Epithelial cell of esophagus (primary cell): ENCODE data around the gene MTMR2.

Experiments
- DNase-seq: peaks from one replicate; pipeline ENCODE4 v3.0.0; 2010; ENCODE audit warnings: low read depth
- H3K4me3 ChIP-seq: 2 replicates; pipeline ENCODE4 v1.5.1; 2011; ENCODE audit warnings: mild to moderate bottlenecking, low read length, control low read depth
- CTCF ChIP-seq: IDR thresholded peaks from 2 replicates; pipeline ENCODE4 v1.5.1; 2011; ENCODE audit warnings: low read depth, mild to moderate bottlenecking, low read length, control low read depth, inconsistent platforms; ENCODE audit not compliant: insufficient read depth; ENCODE audit errors: missing control alignments

Gene MTMR2

GRCh38 chr11:95793116-95793515, 130.8 kb downstream of the MTMR2 start:
- no peak for TF ChIP-seq CTCF
- no peak for DNase-seq
- no peak overlapping the region for H3K4me3 ChIP-seq

GRCh38 chr11:95792700-95793099, 131.2 kb downstream of the MTMR2 start:
- TF ChIP-seq CTCF = no peak
- H3K4me3 ChIP-seq = no peak overlapping the region

GRCh38 chr11:95792200-95792599, 131.7 kb downstream of the MTMR2 start:
- no peak for DNase-seq
- no peak for TF ChIP-seq CTCF
- H3K4me3 ChIP-seq = no peak overlapping the region

More at GRCh38 chr11:95792700-95793099, 131.2 kb downstream of the MTMR2 start:
- DNase-seq = no peak

GRCh38 chr11:95791709-95792033, 132.2 kb downstream of the MTMR2 start:
- no peak for TF ChIP-seq CTCF
- no peak for DNase-seq
- peak overlapping the region; percentile 97 for H3K4me3 ChIP-seq

GRCh38 chr11:95790933-95791708, 132.8 kb downstream of the MTMR2 start:
- peak; percentile 75 for DNase-seq
- no peak for TF ChIP-seq CTCF
- H3K4me3 ChIP-seq = peak overlapping the region; percentile 97

- DNase-seq = peak; percentile 99
- no peak for TF ChIP-seq CTCF
- peak within 1 kb of the TSS; percentile 97 for H3K4me3 ChIP-seq
Measured at GRCh38 chr11:95790123-95790932, 133.6 kb downstream of the MTMR2 start, which contains the start of gene CEP57. CEP57 (plus strand) TSS chr11:95790498; CDS start chr11:95790699, 201 bp downstream.
